Keratinocyte (primary cell): ENCODE measurements around the gene CWC27. TPM values are rescaled to one million over a fixed set of nuclear protein-coding genes. Genes with fewer than 3 reads are reported as not detected.

ENCODE experiments used
- DNase-seq: peaks from one replicate; pipeline ENCODE4 v3.0.0-alpha.2; 2011; ENCODE audit warnings: low read depth, missing footprints, low spot score
- FAIRE-seq: peaks from 2 replicates; lab custom pipeline; 2011; peaks lifted over from hg19 to GRCh38; lab: Jason Lieb, UNC
- H2AFZ ChIP-seq: 2 replicates; pipeline ENCODE4 v1.6.0; 2012; ENCODE audit warnings: low read length, control low read depth, inconsistent platforms; ENCODE audit not compliant: control insufficient read depth
- H3K27ac ChIP-seq: 2 replicates; pipeline ENCODE4 v1.5.1; 2011; ENCODE audit warnings: low read length; ENCODE audit not compliant: control insufficient read depth, insufficient read depth
- H3K27me3 ChIP-seq: 3 replicates; pipeline ENCODE4 v1.6.0; 2011; ENCODE audit warnings: low read length; ENCODE audit not compliant: control insufficient read depth, insufficient read depth; ENCODE audit errors: extremely low read depth
- H3K36me3 ChIP-seq, 2 experiments: 2 replicates in 1 of 2; 3 replicates in 1 of 2; pipeline ENCODE4 v1.5.1; 2011; ENCODE audit warnings: low read length in 2 of 2, mild to moderate bottlenecking in 1 of 2; ENCODE audit not compliant: control insufficient read depth in 2 of 2, insufficient read depth in 2 of 2; ENCODE audit errors: extremely low read depth in 1 of 2
- H3K4me1 ChIP-seq: 3 replicates; pipeline ENCODE4 v1.5.1; 2011; ENCODE audit warnings: low read length; ENCODE audit not compliant: control insufficient read depth, insufficient read depth; ENCODE audit errors: extremely low read depth
- H3K4me2 ChIP-seq: 3 replicates; pipeline ENCODE4 v1.6.0; 2011; ENCODE audit warnings: low read depth, low read length; ENCODE audit not compliant: control insufficient read depth, insufficient read depth; ENCODE audit errors: extremely low read depth
- H3K4me3 ChIP-seq, 3 experiments: fragments of 200-600 bp in 1 of 3; sonication (generic) in 1 of 3; 2 replicates in 2 of 3; 3 replicates in 1 of 3; pipeline ENCODE4 v1.5.1; 2011 to 2016; ENCODE audit warnings: low read length in 3 of 3, mild to moderate bottlenecking in 3 of 3, control low read depth in 2 of 3, inconsistent platforms in 1 of 3, low read depth in 1 of 3, mixed read lengths in 1 of 3, mixed run types in 1 of 3, moderate library complexity in 1 of 3; ENCODE audit not compliant: control insufficient read depth in 2 of 3, insufficient read depth in 2 of 3; ENCODE audit errors: extremely low read depth in 1 of 3
- H3K79me2 ChIP-seq: 2 replicates; pipeline ENCODE4 v1.6.0; 2012; ENCODE audit warnings: low read length; ENCODE audit not compliant: control insufficient read depth, insufficient read depth
- H3K9ac ChIP-seq: 3 replicates; pipeline ENCODE4 v1.6.0; 2011; ENCODE audit warnings: low read length; ENCODE audit not compliant: control insufficient read depth, insufficient read depth; ENCODE audit errors: extremely low read depth
- H3K9me1 ChIP-seq: 3 replicates; pipeline ENCODE4 v1.6.0; 2011; ENCODE audit warnings: low read length; ENCODE audit not compliant: control insufficient read depth, insufficient read depth; ENCODE audit errors: extremely low read depth
- H3K9me3 ChIP-seq: 2 replicates; pipeline ENCODE4 v1.5.1; 2012; ENCODE audit warnings: low read depth, low read length; ENCODE audit not compliant: control insufficient read depth
- H4K20me1 ChIP-seq: 3 replicates; pipeline ENCODE4 v1.6.0; 2011; ENCODE audit warnings: low read length; ENCODE audit not compliant: control insufficient read depth, insufficient read depth; ENCODE audit errors: extremely low read depth
- CTCF ChIP-seq, 3 experiments: IDR thresholded peaks in 1 of 3; conservative IDR thresholded peaks in 1 of 3; optimal IDR thresholded peaks in 1 of 3; 2 replicates in 2 of 3; 3 replicates in 1 of 3; pipeline versions ENCODE3 to v1.5.1; 2011; ENCODE audit warnings: low read length in 3 of 3, mild to moderate bottlenecking in 3 of 3, moderate library complexity in 2 of 3, control low read depth in 1 of 3, inconsistent platforms in 1 of 3; ENCODE audit not compliant: insufficient read depth in 2 of 3; ENCODE audit errors: extremely low read depth in 1 of 3
- EZH2 ChIP-seq: IDR thresholded peaks from one replicate; pipeline ENCODE4 v1.6.1; 2012; ENCODE audit warnings: inconsistent platforms, mild to moderate bottlenecking, low read length, moderate library complexity
- dilution Hi-C: fragments of 300-500 bp; cut with MboI; formaldehyde crosslinking; loops from one replicate; pipeline ENCODE4 v1.7.0; 2020; ENCODE audit warnings: low sequenced_read_pairs; ENCODE audit not compliant: extremely low pct_ligation_motif_present
- polyA plus RNA-seq, 5 experiments: library from polyadenylated mRNA; depleted of rRNA in 3 of 5; stranded (reverse) in 3 of 5; stranded (forward) in 1 of 5; unstranded in 1 of 5; fragments of >200 nt; gene quantifications; 1 replicate in 1 of 5; 2 replicates in 3 of 5; 3 replicates in 1 of 5; pipeline versions ENCODE4 v1.2.1 to v1.2.3, GENCODE V29; 2011 to 2012; ENCODE audit warnings: missing spikeins in 2 of 5, low read depth in 1 of 5, low replicate concordance in 1 of 5

CWC27 gene
- polyA plus RNA-seq, 1 donor (not counting 4 experiments of a cell fraction or from before 2014, with no cell fraction given): 31.8 TPM

- DNase-seq (no peak), FAIRE-seq (no peak)
- Histone ChIP-seq H3K36me3 (no peaks in the 10 kb centered on the region), H3K9me1 (no peaks in the 10 kb centered on the region), H3K9ac (no peak overlapping the region), H2AFZ (no peak overlapping the region), H3K79me2 (no peaks in the 10 kb centered on the region), H3K4me3 (no peak overlapping the region), H3K4me2 (no peak overlapping the region), H3K27ac (no peak overlapping the region), H3K27me3 (no peaks in the 10 kb centered on the region), H3K9me3 (no peaks in the 10 kb centered on the region), H4K20me1 (no peaks in the 10 kb centered on the region), H3K4me1 (peaks cover 8% of the 10 kb centered on the region)
- TF ChIP-seq CTCF (optimal IDR thresholded peaks at IDR 0.05 in 1 of 3, IDR thresholded peaks at IDR 0.05 in 1 of 3, conservative IDR thresholded peaks at IDR 0.05 in 1 of 3; ENCODE audit: extremely low read depth in 1 of 3, insufficient read depth in 2 of 3, low read length in 3 of 3) (no peak), EZH2 (no peak)
- dilution Hi-C loops: no loop called here
These were observed 23.7 kb downstream of the CWC27 start for GRCh38 chr5:64792469-64792868.

GRCh38 chr5:64794053-64794770, 25.5 kb downstream of the CWC27 start:
- dilution Hi-C loops: no loop called here
- no peak overlapping the region for H3K4me2 ChIP-seq
- H3K4me3 ChIP-seq: no peak overlapping the region
- H2AFZ ChIP-seq: no peak overlapping the region
- FAIRE-seq: no peak
- no peak for DNase-seq
- no peaks in the 10 kb centered on the region for H3K9me3 ChIP-seq
- TF ChIP-seq CTCF (optimal IDR thresholded peaks at IDR 0.05 in 1 of 3, IDR thresholded peaks at IDR 0.05 in 1 of 3, conservative IDR thresholded peaks at IDR 0.05 in 1 of 3; ENCODE audit: extremely low read depth in 1 of 3, insufficient read depth in 2 of 3, low read length in 3 of 3) (no peak), EZH2 (no peak)
- no peak overlapping the region for H3K9ac ChIP-seq
- no peaks in the 10 kb centered on the region for H3K79me2 ChIP-seq
- H3K9me1 ChIP-seq: no peaks in the 10 kb centered on the region
- H3K36me3 ChIP-seq: no peaks in the 10 kb centered on the region
- H3K27me3 ChIP-seq: no peaks in the 10 kb centered on the region
- no peak overlapping the region for H3K27ac ChIP-seq
- H3K4me1 ChIP-seq: peaks cover 8% of the 10 kb centered on the region
- no peaks in the 10 kb centered on the region for H4K20me1 ChIP-seq
